K562 (cell line): ENCODE data around the gene ZBTB9. TPM values are rescaled to one million over a fixed set of nuclear protein-coding genes. Genes with fewer than 3 reads are reported as not detected.

Experiments
- BHLHE40 ChIP-seq: IDR thresholded peaks from 2 replicates; pipeline ENCODE4 v1.6.1; 2011; ENCODE audit warnings: low read length, improper control_type of control experiment
- MCM2 ChIP-seq: fragments of 450-650 bp; IDR thresholded peaks from 2 replicates; pipeline ENCODE4 v1.6.1; 2017; ENCODE audit warnings: low read depth, mild to moderate bottlenecking
- MTA1 ChIP-seq: fragments of 450-650 bp; IDR thresholded peaks from 2 replicates; pipeline ENCODE4 v1.6.1; 2017; ENCODE audit warnings: borderline replicate concordance
- NCOA2 ChIP-seq, 2 experiments: fragments of 450-650 bp; IDR thresholded peaks; 2 replicates each; pipeline ENCODE4 v1.6.1; 2018; ENCODE audit warnings: mild to moderate bottlenecking in 2 of 2, moderate library complexity in 1 of 2; ENCODE audit not compliant: partially characterized antibody in 2 of 2
- PCBP2 ChIP-seq: fragments of 200-400 bp; formaldehyde crosslinking; IDR thresholded peaks from 2 replicates; pipeline ENCODE4 v1.6.1; 2018; ENCODE audit warnings: low read length, low read depth, mild to moderate bottlenecking, moderate library complexity; ENCODE audit not compliant: poor library complexity, severe bottlenecking
- TAF1 ChIP-seq: IDR thresholded peaks from 2 replicates; pipeline ENCODE4 v1.6.1; 2011; ENCODE audit warnings: mild to moderate bottlenecking, low read length, moderate library complexity; ENCODE audit not compliant: insufficient read depth, control insufficient read depth, severe bottlenecking; ENCODE audit errors: extremely low read depth
- ZNF324 ChIP-seq: fragments of 250-450 bp; sonication (Bioruptor Pico); IDR thresholded peaks from 2 replicates; pipeline ENCODE4 v1.4.0; 2020; ENCODE audit warnings: mild to moderate bottlenecking
- polyA plus RNA-seq, 8 experiments: library from polyadenylated mRNA; depleted of rRNA in 4 of 8; stranded (reverse) in 5 of 8; unstranded in 3 of 8; fragments of >200 nt; fragmentation: Nextera tagmentation in 2 of 8; fragmentation: Illumina TruSeq in 1 of 8; extraction: Ambion mirVana in 2 of 8; extraction: Trizol in 1 of 8; gene quantifications; 2 replicates each; pipeline versions ENCODE4 v1.2.1 to v1.2.3, GENCODE V29; 2011 to 2014; ENCODE audit warnings: inconsistent platforms in 1 of 8, missing spikeins in 1 of 8
- total RNA-seq, 7 experiments: library from RNA; depleted of rRNA in 6 of 7; stranded (reverse); fragments of >200 nt in 6 of 7; fragmentation: Illumina TruSeq in 2 of 7; extraction: Trizol in 2 of 7; gene quantifications; 2 replicates each; pipeline versions ENCODE4 v1.2.1 to v1.2.3, GENCODE V29; 2011 to 2021; ENCODE audit warnings: low replicate concordance in 1 of 7
- TF ChIP-seq, protein P1 (sequence below): fragments of 450-650 bp; formaldehyde crosslinking; IDR thresholded peaks from 2 replicates; pipeline ENCODE4 v1.4.0; 2020; ENCODE audit warnings: mild to moderate bottlenecking, moderate library complexity
- TF ChIP-seq, protein P2 (sequence below): sonication (generic); formaldehyde crosslinking; IDR thresholded peaks from 2 replicates; pipeline ENCODE4 v1.8.1; 2023; ENCODE audit warnings: missing genetic modification reagents, mild to moderate bottlenecking, borderline replicate concordance
- TF ChIP-seq, protein P3 (sequence below): fragments of 250-450 bp; sonication (Bioruptor Pico); IDR thresholded peaks from 2 replicates; pipeline ENCODE4 v1.6.1; 2021; ENCODE audit warnings: mild to moderate bottlenecking

The ZBTB9 gene
- total and polyA plus RNA-seq, 9 of the 15 experiments (the other 6 are each of a cell fraction or from before 2014, with no cell fraction given), result 1.9 to 19.5 (median 10.4) TPM

DNA sequence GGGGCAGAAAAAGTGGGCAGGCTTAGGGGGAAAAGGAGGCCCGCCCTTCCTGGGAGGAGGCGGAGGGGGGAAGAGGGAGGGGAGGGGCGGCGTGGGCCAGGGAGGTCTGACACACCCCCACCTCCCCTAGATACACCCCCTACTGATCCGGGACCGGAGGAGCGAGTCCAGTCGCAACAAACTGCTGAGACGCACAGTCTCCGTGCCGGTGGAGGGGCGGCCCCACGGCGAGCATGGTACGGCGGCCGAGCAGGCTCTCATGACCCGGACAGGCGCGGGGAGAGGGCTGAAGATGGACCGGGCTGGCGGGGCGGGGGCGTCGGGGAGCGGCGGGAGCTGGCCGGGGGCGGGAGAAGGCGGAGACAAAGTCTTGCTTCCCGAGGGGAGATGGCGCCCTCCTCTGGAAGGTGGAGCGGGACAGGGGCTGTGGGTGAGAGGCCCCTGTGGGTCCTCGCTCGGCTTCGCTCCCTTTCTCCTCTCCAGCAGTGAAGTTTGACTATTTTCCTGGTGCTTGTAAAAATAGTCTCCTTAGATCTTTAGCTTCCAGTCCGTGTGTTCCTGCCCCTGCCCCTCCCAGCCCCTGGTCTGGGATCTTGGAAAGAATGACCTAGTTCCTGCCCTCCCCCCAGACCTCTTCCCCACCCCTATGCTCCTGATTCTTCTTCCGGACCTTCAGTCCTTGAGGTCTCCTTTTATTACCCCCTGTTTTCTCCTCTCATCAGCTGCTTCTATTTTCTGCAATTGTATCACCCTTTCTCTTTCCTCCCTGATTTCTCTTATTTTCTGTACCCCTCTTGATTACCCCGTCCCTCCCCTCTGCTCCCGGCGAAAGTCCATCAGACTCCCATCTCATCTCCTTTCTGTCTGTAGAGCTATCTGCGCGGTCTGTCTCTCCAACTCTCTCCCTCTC, 28.5 kb upstream of the ZBTB9 start (continued):
- TF ChIP-seq, protein P1, sequence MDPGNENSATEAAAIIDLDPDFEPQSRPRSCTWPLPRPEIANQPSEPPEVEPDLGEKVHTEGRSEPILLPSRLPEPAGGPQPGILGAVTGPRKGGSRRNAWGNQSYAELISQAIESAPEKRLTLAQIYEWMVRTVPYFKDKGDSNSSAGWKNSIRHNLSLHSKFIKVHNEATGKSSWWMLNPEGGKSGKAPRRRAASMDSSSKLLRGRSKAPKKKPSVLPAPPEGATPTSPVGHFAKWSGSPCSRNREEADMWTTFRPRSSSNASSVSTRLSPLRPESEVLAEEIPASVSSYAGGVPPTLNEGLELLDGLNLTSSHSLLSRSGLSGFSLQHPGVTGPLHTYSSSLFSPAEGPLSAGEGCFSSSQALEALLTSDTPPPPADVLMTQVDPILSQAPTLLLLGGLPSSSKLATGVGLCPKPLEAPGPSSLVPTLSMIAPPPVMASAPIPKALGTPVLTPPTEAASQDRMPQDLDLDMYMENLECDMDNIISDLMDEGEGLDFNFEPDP (CRISPR knock-in tag), result no peak
- peak; percentile 60 for TF ChIP-seq TAF1
- TF ChIP-seq, protein P2, sequence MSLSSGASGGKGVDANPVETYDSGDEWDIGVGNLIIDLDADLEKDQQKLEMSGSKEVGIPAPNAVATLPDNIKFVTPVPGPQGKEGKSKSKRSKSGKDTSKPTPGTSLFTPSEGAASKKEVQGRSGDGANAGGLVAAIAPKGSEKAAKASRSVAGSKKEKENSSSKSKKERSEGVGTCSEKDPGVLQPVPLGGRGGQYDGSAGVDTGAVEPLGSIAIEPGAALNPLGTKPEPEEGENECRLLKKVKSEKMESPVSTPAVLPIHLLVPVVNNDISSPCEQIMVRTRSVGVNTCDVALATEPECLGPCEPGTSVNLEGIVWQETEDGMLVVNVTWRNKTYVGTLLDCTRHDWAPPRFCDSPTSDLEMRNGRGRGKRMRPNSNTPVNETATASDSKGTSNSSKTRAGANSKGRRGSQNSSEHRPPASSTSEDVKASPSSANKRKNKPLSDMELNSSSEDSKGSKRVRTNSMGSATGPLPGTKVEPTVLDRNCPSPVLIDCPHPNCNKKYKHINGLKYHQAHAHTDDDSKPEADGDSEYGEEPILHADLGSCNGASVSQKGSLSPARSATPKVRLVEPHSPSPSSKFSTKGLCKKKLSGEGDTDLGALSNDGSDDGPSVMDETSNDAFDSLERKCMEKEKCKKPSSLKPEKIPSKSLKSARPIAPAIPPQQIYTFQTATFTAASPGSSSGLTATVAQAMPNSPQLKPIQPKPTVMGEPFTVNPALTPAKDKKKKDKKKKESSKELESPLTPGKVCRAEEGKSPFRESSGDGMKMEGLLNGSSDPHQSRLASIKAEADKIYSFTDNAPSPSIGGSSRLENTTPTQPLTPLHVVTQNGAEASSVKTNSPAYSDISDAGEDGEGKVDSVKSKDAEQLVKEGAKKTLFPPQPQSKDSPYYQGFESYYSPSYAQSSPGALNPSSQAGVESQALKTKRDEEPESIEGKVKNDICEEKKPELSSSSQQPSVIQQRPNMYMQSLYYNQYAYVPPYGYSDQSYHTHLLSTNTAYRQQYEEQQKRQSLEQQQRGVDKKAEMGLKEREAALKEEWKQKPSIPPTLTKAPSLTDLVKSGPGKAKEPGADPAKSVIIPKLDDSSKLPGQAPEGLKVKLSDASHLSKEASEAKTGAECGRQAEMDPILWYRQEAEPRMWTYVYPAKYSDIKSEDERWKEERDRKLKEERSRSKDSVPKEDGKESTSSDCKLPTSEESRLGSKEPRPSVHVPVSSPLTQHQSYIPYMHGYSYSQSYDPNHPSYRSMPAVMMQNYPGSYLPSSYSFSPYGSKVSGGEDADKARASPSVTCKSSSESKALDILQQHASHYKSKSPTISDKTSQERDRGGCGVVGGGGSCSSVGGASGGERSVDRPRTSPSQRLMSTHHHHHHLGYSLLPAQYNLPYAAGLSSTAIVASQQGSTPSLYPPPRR (CRISPR knock-in tag), result no peak; the same call in 1 of the 2 replicates
- no peak for TF ChIP-seq PCBP2
- no peak for TF ChIP-seq NCOA2 (IDR thresholded peaks at IDR 0.05; ENCODE audit: partially characterized antibody in 2 of 2)
- no peak for TF ChIP-seq BHLHE40
- TF ChIP-seq MCM2, result no peak
- TF ChIP-seq, protein P3, sequence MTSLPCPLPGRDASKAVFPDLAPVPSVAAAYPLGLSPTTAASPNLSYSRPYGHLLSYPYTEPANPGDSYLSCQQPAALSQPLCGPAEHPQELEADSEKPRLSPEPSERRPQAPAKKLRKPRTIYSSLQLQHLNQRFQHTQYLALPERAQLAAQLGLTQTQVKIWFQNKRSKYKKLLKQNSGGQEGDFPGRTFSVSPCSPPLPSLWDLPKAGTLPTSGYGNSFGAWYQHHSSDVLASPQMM (CRISPR knock-in tag), result no peak
- TF ChIP-seq MTA1, result peak; percentile 54; the same call in 1 of the 2 replicates
- TF ChIP-seq ZNF324 (CRISPR knock-in tag), result no peak
